ENCODE data around the gene AIMP2.
"Not testable (repeated sequence)": the region's sequence is repeated elsewhere in the genome, so short reads cannot be mapped to it uniquely, and the experiment has no call there.

The AIMP2 gene

GRCh38 chr7:6035686-6036085 is 26.6 kb downstream of the AIMP2 start:
- H3K27me3 ChIP-seq (ENCODE audit: insufficient read depth, insufficient read length) = no peaks in the 10 kb centered on the region
- no peak for DNase-seq (ENCODE audit: low read depth, low spot score)
- no peak for TF ChIP-seq ZNF274 (IDR thresholded peaks at IDR 0.05; ENCODE audit: low read depth, low read length)
- TF ChIP-seq SUZ12 (IDR thresholded peaks at IDR 0.05; ENCODE audit: extremely low read depth, insufficient read depth, insufficient read length) = no peak
- TF ChIP-seq YY1 (IDR thresholded peaks at IDR 0.05; ENCODE audit: insufficient read depth, insufficient read length) = no peak
- no peaks in the 10 kb centered on the region for H3K9me3 ChIP-seq (ENCODE audit: insufficient read depth, low read length)
- no peak overlapping the region for H3K9ac ChIP-seq (ENCODE audit: insufficient read length, low read depth)
- H3K4me3 ChIP-seq (ENCODE audit: insufficient read length, low read depth) = no peak overlapping the region
- H3K36me3 ChIP-seq (ENCODE audit: insufficient read depth, insufficient read length, low read length) = peaks cover 87% of the 10 kb centered on the region
- no peaks in the 10 kb centered on the region for H3K4me1 ChIP-seq (ENCODE audit: insufficient read depth, insufficient read length)

- no peak for DNase-seq (ENCODE audit: low read depth, low spot score)
- peaks cover 76% of the 10 kb centered on the region for H3K36me3 ChIP-seq (ENCODE audit: insufficient read depth, insufficient read length, low read length)
Observed at GRCh38 chr7:6049780-6050179, 40.7 kb downstream of the AIMP2 start.

GRCh38 chr7:6051185-6051584 is 42.1 kb downstream of the AIMP2 start:
- DNase-seq (ENCODE audit: low read depth, low spot score); H3K4me3 ChIP-seq (ENCODE audit: insufficient read length, low read depth); H3K9ac ChIP-seq (ENCODE audit: insufficient read length, low read depth); H3K9me3 ChIP-seq (ENCODE audit: insufficient read depth, low read length); H3K4me1 ChIP-seq (ENCODE audit: insufficient read depth, insufficient read length); H3K27me3 ChIP-seq (ENCODE audit: insufficient read depth, insufficient read length): not testable (repeated sequence)
- H3K36me3 ChIP-seq (ENCODE audit: insufficient read depth, insufficient read length, low read length) = peaks cover 65% of the 10 kb centered on the region

More at GRCh38 chr7:6049780-6050179, 40.7 kb downstream of the AIMP2 start:
- H3K27me3 ChIP-seq (ENCODE audit: insufficient read depth, insufficient read length) = no peaks in the 10 kb centered on the region
- no peaks in the 10 kb centered on the region for H3K9me3 ChIP-seq (ENCODE audit: insufficient read depth, low read length)
- H3K4me3 ChIP-seq (ENCODE audit: insufficient read length, low read depth) = no peak overlapping the region
- no peaks in the 10 kb centered on the region for H3K4me1 ChIP-seq (ENCODE audit: insufficient read depth, insufficient read length)
- no peak overlapping the region for H3K9ac ChIP-seq (ENCODE audit: insufficient read length, low read depth)
- TF ChIP-seq YY1 (IDR thresholded peaks at IDR 0.05; ENCODE audit: insufficient read depth, insufficient read length) = no peak
- TF ChIP-seq SUZ12 (IDR thresholded peaks at IDR 0.05; ENCODE audit: extremely low read depth, insufficient read depth, insufficient read length) = no peak
- TF ChIP-seq ZNF274 (IDR thresholded peaks at IDR 0.05; ENCODE audit: low read depth, low read length) = no peak

- H3K4me1 ChIP-seq (ENCODE audit: insufficient read depth, insufficient read length) = no peaks in the 10 kb centered on the region
- peaks cover 30% of the 10 kb centered on the region for H3K36me3 ChIP-seq (ENCODE audit: insufficient read depth, insufficient read length, low read length)
- no peak for DNase-seq (ENCODE audit: low read depth, low spot score)
- H3K4me3 ChIP-seq (ENCODE audit: insufficient read length, low read depth) = no peak overlapping the region
- TF ChIP-seq YY1 (IDR thresholded peaks at IDR 0.05; ENCODE audit: insufficient read depth, insufficient read length) (no peak), SUZ12 (IDR thresholded peaks at IDR 0.05; ENCODE audit: extremely low read depth, insufficient read depth, insufficient read length) (no peak), ZNF274 (IDR thresholded peaks at IDR 0.05; ENCODE audit: low read depth, low read length) (no peak)
- H3K9ac ChIP-seq (ENCODE audit: insufficient read length, low read depth) = no peak overlapping the region
- H3K9me3 ChIP-seq (ENCODE audit: insufficient read depth, low read length) = no peaks in the 10 kb centered on the region
- H3K27me3 ChIP-seq (ENCODE audit: insufficient read depth, insufficient read length) = no peaks in the 10 kb centered on the region
Observed at GRCh38 chr7:6056616-6057015, 47.5 kb downstream of the AIMP2 start.

GRCh38 chr7:6057316-6058129 is 48.5 kb downstream of the AIMP2 start:
- TF ChIP-seq SUZ12 (IDR thresholded peaks at IDR 0.05; ENCODE audit: extremely low read depth, insufficient read depth, insufficient read length) (no peak), ZNF274 (IDR thresholded peaks at IDR 0.05; ENCODE audit: low read depth, low read length) (no peak), YY1 (IDR thresholded peaks at IDR 0.05; ENCODE audit: insufficient read depth, insufficient read length) (no peak)
- Histone ChIP-seq H3K36me3 (ENCODE audit: insufficient read depth, insufficient read length, low read length) (peaks cover 24% of the 10 kb centered on the region), H3K4me1 (ENCODE audit: insufficient read depth, insufficient read length) (no peaks in the 10 kb centered on the region), H3K9ac (ENCODE audit: insufficient read length, low read depth) (peak overlapping the region; percentile 52), H3K9me3 (ENCODE audit: insufficient read depth, low read length) (no peaks in the 10 kb centered on the region), H3K27me3 (ENCODE audit: insufficient read depth, insufficient read length) (no peaks in the 10 kb centered on the region), H3K4me3 (ENCODE audit: insufficient read length, low read depth) (peak overlapping the region; percentile 90)
- DNase-seq (ENCODE audit: low read depth, low spot score) = no peak

GRCh38 chr7:6059941-6060340 is 50.9 kb downstream of the AIMP2 start:
- H3K9ac ChIP-seq (ENCODE audit: insufficient read length, low read depth); DNase-seq (ENCODE audit: low read depth, low spot score); H3K36me3 ChIP-seq (ENCODE audit: insufficient read depth, insufficient read length, low read length); H3K4me3 ChIP-seq (ENCODE audit: insufficient read length, low read depth); H3K9me3 ChIP-seq (ENCODE audit: insufficient read depth, low read length); H3K4me1 ChIP-seq (ENCODE audit: insufficient read depth, insufficient read length); H3K27me3 ChIP-seq (ENCODE audit: insufficient read depth, insufficient read length): not testable (repeated sequence)

- H3K36me3 ChIP-seq (ENCODE audit: insufficient read depth, insufficient read length, low read length) = no peaks in the 10 kb centered on the region
- no peak for DNase-seq (ENCODE audit: low read depth, low spot score)
- no peaks in the 10 kb centered on the region for H3K27me3 ChIP-seq (ENCODE audit: insufficient read depth, insufficient read length)
- no peaks in the 10 kb centered on the region for H3K9me3 ChIP-seq (ENCODE audit: insufficient read depth, low read length)
- TF ChIP-seq ZNF274 (IDR thresholded peaks at IDR 0.05; ENCODE audit: low read depth, low read length) = no peak
- no peak for TF ChIP-seq SUZ12 (IDR thresholded peaks at IDR 0.05; ENCODE audit: extremely low read depth, insufficient read depth, insufficient read length)
- no peak overlapping the region for H3K4me3 ChIP-seq (ENCODE audit: insufficient read length, low read depth)
- no peak overlapping the region for H3K9ac ChIP-seq (ENCODE audit: insufficient read length, low read depth)
- H3K4me1 ChIP-seq (ENCODE audit: insufficient read depth, insufficient read length) = no peaks in the 10 kb centered on the region
Observed at GRCh38 chr7:6071406-6071805, 62.3 kb downstream of the AIMP2 start.
